Glomerular visceral epithelial cell (primary cell): ENCODE results near the gene PITPNC1.
"Not testable (repeated sequence)": the region's sequence is repeated elsewhere in the genome, so short reads cannot be mapped to it uniquely, and the experiment has no call there.

Experiments used
- DNase-seq: peaks from one replicate; pipeline ENCODE4 v3.0.0-alpha.2; 2016; ENCODE audit errors: extremely low spot score

PITPNC1 gene

GRCh38 chr17:67619555-67619954 is 242.5 kb downstream of the PITPNC1 start:
- DNase-seq: no peak

DNA sequence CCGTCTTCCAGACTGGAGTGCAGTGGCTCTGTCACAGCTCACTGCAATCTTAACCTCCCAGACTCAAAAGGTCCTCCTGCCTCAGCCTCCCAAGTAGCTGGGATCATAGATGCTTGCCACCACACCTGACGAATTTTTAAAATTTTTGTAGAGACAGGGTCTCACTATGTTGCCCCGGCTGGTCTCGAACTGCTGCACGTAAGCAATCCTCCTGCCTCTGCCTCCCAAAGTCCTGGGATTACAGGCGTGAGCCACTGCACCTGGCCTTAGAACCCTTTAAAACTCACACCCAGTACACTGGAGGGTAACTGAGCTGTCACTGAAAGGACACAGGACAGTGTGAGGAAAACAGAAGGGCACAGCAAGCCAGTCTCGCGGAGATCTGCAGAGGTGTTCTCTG is 243.0 kb downstream of the PITPNC1 start:
- no peak for DNase-seq

DNA sequence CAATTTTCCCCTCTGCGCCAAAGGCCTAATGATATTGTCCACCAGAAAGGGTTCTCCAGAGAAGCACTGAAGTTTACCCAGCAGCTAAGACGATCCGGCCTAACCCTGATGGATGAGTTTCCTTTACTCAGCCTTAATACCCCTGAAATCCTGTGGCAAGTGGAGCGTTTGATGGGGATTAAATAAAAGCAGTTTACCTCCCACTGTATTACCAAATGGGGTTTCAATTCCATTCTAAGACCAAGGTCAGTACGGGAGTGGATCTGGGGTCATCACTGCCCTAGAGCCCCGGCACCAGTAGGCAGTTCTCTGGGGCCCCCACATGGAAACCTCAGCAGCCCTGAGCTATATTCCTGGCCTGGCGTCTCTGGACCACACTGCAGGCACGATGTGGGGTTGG is 243.6 kb downstream of the PITPNC1 start:
- no peak for DNase-seq

DNA sequence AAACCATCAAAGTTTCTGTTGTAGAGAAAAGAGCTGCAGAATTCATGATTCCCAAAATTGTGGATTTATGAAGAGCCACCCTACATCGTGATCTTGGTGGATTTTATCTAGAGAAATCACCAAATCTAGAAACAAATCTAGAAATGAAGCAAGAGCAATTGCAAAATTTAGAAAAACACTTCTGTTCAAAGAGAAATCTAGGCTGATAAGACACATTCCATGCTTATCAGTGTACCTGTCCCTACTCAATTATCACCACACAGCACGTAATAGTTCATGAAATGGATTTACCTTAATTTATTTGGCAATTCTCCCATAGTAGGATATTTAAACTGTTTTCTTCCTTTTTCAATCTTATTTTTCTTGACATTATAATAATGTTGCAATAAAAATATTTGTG is 246.7 kb downstream of the PITPNC1 start:
- no peak for DNase-seq

DNA sequence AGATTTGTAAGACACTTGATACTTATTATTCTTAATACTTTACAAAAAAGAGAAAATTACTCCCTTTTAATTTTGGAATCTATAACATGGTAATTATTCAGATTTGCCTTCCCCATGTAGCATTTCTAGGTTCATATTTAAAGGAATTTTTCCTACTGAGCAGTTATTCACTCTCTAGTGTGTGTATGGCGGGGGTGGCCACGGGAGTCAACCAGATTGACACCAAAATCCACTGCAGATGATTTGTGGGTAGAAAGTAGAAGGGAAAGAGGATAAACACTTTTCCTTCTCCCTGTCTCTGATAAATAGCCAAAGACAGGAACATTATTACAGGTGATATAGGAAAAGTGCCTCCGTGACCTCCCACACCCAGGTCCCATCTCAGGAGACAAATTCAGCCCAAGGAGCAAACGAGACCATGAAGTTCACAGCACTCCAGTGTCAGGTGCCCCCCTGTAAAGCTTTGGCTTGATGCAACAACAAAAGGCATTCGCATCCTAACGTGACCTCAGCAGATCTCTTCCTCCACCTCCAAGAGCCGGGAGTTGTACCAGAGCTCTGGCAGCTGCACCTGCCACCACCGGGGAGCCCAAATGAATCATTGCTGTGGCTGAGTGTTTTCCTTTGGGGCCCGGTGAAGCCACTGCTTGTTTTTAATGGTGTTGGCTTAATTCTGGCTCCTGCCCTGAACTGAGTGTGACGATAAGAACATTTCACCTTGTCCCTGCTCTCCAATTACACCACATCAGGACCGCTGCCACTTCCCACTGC is 248.0 kb downstream of the PITPNC1 start:
- no peak for DNase-seq

GRCh38 chr17:67625971-67626370 is 248.9 kb downstream of the PITPNC1 start:
- no peak for DNase-seq

- DNase-seq: peak; percentile 14
These were observed 251.5 kb downstream of the PITPNC1 start for GRCh38 chr17:67628580-67629013.

DNA sequence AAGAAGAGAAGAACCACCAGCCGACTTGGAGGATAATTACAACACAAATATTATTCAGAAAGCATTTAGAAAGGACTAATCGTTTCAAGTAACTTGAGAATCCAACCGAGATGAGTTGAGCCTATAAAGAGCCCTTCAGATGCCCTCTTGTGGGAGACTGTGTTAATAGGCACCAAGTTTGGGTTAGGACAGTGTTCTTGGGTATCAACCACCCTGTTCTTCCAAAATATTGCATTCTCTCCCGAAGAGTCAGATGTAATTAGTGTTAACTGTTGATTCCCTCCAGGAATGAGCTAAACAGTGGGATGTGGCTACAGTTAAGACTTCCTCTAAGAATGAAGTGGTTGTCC is 252.9 kb downstream of the PITPNC1 start:
- peak; percentile 14 for DNase-seq

DNA sequence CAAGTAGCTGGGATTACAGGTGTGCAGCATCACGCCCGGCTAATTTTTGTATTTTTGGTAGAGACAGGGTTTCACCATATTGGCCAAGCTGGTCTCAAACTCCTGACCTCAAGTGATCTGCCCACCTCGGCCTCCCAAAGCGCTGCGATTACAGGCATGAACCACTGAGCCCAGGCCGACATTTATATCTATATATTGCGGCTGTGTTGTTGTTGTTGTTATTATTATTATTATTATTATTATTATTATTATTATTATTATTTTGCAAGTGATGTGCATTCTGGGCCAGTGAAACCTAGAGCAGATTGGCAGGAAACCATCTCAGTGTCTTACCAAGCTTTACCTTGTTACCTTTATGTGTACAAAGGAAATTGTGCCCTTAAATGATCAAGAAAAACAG is 253.8 kb downstream of the PITPNC1 start:
- DNase-seq: not testable (repeated sequence)

DNA sequence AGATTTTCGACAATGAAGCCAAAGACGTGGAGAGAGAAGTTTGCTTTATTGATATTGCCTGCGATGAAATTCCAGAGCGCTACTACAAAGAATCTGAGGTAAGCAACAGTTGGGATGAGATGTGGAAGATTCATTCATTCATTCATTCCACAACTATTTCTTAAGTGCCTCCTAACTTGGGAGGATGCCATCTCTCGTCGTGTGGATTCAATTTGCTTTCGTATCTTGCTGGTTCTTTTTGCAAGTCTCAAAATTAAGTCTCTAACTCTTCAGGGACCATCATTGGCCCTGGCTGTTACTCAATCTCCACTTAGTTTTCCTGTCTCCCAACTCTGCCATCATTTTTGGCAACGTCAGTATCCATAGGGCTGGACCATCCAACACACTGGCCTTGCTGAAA is 255.1 kb downstream of the PITPNC1 start:
- DNase-seq: no peak

DNA sequence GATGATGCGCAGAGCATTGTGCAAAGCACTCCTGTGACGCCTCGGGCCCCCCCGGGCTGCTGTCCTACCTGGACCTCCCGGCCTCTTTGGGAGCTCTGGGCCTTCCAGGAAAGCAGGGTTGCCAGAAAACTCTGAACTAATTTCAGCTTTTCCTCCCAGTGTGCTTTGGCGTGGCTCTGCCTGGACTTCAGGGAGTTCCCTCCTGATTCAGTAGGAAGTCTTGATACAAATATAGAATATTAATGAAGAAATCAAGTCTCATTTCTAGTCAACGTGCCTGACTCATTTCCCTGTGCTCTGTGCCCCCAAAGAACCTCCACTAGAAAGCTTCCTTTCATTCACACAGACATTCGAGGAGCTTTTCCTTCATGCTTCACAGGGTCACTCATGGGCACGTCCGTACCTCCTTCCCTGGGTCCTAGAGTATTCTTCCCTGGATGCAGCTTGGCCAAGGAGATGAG is 256.7 kb downstream of the PITPNC1 start:
- no peak for DNase-seq

GRCh38 chr17:67635681-67636080 is 258.6 kb downstream of the PITPNC1 start:
- DNase-seq: no peak

DNA sequence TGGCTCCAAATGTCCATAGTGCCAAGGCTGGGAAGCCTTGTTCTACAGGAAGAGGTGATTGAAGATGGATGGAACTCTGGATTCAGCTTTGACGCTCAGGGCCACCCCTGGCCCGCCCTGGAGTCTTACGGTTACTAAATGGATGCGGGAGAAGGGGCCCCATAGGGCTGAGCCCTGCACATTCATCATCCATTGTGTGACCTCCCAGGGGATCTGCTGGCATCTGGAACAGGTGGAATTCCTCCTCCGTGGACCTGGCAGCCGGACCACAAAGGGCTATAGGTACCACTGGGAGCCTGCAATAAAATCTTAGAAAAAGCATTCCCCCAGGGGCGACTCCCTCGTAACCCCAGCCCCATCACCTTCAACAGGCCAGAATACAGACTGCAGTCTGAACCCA is 259.2 kb downstream of the PITPNC1 start:
- no peak for DNase-seq

GRCh38 chr17:67636834-67637520 is 259.9 kb downstream of the PITPNC1 start:
- peak; percentile 61 for DNase-seq

DNA sequence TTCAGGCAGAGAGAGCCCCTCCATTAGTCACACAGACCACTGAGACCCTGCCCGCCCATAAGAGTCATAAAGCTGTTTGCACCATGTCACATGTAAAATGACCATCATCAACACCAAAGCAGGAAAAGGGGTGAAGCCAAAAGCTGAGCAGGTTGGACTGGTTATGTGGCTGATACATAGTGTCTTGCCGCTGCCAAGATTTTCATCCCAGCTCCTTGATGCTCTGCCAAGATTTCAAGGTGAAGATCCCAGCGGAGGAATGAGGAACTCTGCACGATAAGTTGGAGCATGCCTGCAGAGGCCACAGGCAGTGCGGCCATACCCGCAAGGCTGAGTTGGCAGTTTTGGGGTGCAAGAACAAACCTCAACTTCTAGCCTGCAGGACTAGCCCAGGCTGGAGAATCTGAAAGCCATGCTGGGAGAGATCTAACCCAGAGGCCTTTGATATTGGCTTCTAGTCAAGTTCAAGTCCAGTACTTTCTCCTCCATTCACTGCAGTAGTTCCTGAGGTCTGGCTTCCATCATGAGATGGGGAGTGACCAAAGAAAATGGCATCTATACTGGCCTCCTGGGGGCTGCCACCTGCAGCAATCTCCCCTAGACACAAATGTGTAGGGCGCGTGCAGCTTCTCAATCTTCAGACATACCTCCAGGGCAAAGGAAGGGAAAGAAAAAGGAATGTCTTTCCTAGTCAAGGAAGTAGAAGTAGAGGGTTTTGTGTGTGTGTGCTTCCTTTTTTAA is 261.0 kb downstream of the PITPNC1 start:
- DNase-seq: peak; percentile 27

- no peak for DNase-seq
These were observed 261.8 kb downstream of the PITPNC1 start for GRCh38 chr17:67638871-67639270.

DNA sequence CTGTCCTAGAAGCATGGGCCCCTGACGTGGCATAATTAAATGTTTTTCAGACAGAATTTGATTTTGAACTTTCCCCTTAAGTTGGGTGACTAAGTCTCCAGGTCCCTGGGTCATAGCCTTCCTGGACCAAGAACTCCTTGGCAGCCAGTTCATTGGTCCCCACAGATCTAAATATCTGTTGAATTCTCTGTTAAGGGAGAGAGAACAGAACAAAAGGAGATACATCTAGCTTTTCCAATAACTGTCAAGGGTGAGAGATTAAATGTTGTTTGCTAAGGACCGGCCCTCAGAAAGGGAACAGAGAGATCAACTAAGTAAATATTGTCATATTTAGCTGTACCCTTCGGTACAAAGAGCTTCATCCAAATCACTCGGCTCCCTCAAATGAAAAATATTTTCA is 262.5 kb downstream of the PITPNC1 start:
- DNase-seq: no peak

- no peak for DNase-seq
These were observed 262.9 kb downstream of the PITPNC1 start for GRCh38 chr17:67639979-67640378.

DNA sequence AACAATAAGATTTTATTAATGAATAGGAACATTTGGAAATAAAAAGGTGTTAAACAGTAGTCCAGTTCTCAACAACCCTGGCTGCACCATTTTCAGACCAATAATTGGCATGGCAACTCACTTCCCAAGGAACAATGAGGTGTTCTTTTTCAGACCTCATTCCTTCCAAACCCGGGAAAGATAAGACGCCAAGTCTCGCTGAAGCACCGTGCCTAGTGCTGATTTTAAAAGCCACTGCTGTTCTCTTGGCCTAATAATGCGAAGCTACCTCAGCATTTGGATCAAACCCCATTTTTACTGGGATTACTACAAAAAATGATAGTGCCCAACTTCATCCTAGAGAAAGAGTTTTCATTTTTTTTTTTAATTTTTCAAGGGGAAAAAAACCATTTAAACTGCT is 265.4 kb downstream of the PITPNC1 start:
- DNase-seq: no peak

- no peak for DNase-seq
These were observed 267.0 kb downstream of the PITPNC1 start for GRCh38 chr17:67644061-67644460.

- DNase-seq: not testable (repeated sequence)
These were observed 268.1 kb downstream of the PITPNC1 start for GRCh38 chr17:67645195-67645594.

DNA sequence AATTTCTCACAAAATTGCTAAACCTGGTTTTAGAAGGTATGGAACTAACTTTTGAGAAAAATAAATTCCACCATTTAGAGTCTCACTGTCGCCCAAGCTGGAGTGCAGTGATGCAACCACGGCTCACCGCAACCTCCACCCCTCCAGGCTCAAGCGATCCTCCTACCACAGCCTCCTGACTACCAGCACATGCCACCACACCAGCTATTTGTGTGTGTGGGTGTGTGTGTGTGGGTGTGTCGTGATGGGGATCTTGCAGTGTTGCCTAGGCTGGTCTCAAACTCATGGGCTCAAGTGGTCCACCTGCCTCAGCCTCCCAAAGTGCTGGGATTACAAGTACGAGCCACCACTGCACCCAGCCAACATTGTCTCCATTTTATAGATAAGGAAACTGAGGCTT is 269.4 kb downstream of the PITPNC1 start:
- no peak for DNase-seq

- no peak for DNase-seq
These were observed 270.4 kb downstream of the PITPNC1 start for GRCh38 chr17:67647482-67647881.
